Coronary artery (tissue), 2 donors: Measurements from ENCODE around the gene ALKBH3.
A peak's percentile ranks its signal among the peaks of the same experiment; 100 is the strongest.

ENCODE experiments used
- DNase-seq: peaks from one replicate; pipeline ENCODE4 v3.0.0-alpha.2; 2017; ENCODE audit warnings: low spot score
- H3K27ac ChIP-seq, 2 donors: fragments of 200-600 bp; sonication (generic); one replicate each; pipeline ENCODE4 v1.5.1; 2016 to 2019
- H3K4me3 ChIP-seq: fragments of 200-600 bp; sonication (generic); 2 replicates; pipeline ENCODE4 v1.5.1; 2016; ENCODE audit warnings: mild to moderate bottlenecking, moderate library complexity
- TF ChIP-seq, protein P1 (sequence below): fragments of 200-600 bp; sonication (generic); IDR thresholded peaks from one replicate; pipeline ENCODE4 v1.5.1; 2019; ENCODE audit warnings: antibody characterized with exemption

Gene ALKBH3

DNA sequence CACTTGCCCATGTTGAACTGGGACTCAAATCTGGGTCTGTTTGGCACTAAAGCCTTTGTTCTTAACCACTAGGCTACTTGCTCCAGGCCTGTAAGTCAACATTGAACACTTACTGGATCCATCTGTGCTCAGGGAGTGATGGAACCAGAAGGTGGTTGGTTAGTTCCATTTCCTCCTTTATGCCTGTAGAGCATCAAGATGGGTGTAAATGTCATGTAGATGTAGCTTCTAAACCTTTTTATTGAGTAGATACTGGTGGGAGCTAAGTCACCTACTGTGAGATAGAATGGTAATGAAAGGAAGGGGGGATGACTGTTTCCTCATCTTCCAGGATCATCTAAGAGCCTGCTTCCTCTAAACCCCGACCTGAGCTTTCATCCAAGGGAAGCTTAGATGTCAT lies 38.6 kb upstream of the ALKBH3 start:
- Histone ChIP-seq H3K27ac (no peak overlapping the region), H3K4me3 (no peak overlapping the region)
- no peak for DNase-seq
- TF ChIP-seq, protein P1, sequence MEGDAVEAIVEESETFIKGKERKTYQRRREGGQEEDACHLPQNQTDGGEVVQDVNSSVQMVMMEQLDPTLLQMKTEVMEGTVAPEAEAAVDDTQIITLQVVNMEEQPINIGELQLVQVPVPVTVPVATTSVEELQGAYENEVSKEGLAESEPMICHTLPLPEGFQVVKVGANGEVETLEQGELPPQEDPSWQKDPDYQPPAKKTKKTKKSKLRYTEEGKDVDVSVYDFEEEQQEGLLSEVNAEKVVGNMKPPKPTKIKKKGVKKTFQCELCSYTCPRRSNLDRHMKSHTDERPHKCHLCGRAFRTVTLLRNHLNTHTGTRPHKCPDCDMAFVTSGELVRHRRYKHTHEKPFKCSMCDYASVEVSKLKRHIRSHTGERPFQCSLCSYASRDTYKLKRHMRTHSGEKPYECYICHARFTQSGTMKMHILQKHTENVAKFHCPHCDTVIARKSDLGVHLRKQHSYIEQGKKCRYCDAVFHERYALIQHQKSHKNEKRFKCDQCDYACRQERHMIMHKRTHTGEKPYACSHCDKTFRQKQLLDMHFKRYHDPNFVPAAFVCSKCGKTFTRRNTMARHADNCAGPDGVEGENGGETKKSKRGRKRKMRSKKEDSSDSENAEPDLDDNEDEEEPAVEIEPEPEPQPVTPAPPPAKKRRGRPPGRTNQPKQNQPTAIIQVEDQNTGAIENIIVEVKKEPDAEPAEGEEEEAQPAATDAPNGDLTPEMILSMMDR: no peak

DNA sequence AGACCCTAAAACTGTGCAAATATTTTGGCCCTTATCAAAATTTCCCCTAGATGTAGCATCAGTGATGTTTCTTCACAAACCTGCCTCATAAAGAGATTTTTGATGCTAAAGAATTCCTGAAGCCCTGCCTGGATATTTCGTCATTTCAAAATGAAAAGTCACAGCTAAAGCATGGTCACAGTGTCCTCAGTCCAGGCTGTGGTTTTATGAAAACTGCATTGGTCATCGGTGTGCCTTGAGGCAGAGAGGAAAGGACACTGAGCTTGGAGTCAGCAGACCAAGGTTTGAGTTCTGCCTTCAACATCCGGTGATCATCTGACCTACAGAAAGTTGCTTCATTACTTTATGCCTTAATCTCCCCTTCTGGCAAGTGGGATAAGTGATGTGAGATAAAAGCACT lies 34.8 kb upstream of the ALKBH3 start:
- Histone ChIP-seq H3K27ac (no peak overlapping the region), H3K4me3 (no peak overlapping the region)
- DNase-seq: no peak
- TF ChIP-seq, protein P1: no peak

DNA sequence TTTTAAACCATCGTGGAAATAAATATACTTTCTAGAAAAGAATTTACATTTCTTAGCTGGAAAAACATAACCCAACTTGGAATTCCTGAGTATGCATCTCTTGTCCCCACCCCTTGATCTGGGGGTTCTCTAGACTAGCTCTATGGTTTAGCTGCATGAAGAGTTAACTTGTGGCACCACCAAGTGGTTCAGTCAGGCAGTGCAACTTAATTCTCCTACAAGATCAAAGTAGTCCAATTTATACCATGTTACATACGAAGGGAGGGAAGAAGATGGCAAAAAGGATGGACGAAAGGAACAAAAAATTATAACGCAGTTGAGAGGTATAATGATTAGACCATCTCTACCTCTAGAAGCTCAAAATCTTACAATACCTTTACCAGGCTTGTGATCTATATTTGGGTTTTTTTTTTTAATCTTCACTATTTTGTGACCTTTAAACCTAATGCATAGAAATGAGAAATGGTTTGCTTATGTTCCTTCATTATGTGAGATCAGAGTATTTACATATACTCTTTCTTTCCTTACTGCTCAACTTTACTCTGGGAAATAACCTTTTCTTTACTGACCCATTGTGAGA lies 28.5 kb upstream of the ALKBH3 start:
- DNase-seq: no peak
- Histone ChIP-seq H3K4me3 (no peak overlapping the region), H3K27ac (no peak overlapping the region)
- TF ChIP-seq, protein P1: peak; percentile 50

DNA sequence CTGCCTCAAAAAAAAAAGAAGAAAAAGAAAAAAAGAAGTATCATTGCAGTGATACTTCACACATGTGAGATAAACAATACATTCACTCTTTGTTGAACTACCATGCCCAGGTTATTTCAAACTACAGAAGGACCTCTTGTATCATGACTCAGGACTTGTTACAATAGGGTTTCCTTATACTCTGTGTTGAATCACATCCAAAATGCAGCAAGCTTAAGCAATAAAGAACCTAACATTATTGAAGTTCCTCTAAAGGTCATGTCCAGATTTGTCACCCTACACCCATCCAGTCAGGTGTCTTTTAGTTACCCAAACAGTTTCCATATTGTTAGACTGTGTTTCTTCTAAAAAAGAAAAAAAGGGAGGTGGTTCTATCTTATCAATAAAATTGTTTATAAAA lies 26.9 kb upstream of the ALKBH3 start:
- TF ChIP-seq, protein P1: no peak
- H3K27ac ChIP-seq: no peak overlapping the region
- H3K4me3 ChIP-seq: no peak overlapping the region
- no peak for DNase-seq

DNA sequence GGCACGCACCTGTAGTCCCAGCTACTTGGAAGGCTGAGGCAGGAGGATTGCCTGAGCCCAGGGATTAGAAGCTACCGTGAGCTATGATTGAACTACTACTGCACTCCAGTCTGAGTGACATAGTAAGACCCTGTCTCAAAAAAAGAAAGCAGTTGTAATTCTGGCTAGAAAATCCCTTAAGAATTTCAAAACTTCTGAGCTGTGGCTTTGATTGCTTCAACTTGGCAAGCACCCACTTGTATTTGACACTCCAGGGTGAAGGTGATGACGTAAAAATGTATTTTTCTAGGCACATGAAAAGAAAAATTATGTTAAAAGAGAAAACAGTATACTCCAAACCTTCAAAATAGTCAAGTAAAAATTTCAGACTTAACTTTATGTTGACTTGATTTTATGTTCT lies 23.6 kb upstream of the ALKBH3 start:
- Histone ChIP-seq H3K27ac (no peak overlapping the region), H3K4me3 (no peak overlapping the region)
- TF ChIP-seq, protein P1: no peak
- no peak for DNase-seq

DNA sequence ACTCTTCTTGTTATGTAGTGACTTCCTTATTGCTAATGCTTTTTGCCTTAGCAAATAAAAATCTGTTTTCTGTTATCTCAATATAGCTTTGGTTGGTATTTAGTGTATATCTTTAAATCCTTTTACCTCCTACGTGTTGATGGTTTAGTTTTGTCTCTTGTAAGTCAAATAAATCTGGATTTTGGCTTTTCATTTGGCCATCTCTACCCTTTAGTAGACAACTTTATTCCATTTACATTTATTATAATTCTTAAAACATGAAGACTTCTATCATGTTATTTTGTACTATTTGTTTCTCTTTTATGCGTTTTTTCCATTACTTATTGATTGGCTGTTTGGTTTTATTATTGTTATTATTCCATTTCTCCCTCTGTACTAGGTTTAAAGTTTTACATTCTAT lies 19.5 kb upstream of the ALKBH3 start:
- H3K27ac ChIP-seq: no peak overlapping the region
- no peak for DNase-seq
- no peak overlapping the region for H3K4me3 ChIP-seq
- TF ChIP-seq, protein P1: no peak

DNA sequence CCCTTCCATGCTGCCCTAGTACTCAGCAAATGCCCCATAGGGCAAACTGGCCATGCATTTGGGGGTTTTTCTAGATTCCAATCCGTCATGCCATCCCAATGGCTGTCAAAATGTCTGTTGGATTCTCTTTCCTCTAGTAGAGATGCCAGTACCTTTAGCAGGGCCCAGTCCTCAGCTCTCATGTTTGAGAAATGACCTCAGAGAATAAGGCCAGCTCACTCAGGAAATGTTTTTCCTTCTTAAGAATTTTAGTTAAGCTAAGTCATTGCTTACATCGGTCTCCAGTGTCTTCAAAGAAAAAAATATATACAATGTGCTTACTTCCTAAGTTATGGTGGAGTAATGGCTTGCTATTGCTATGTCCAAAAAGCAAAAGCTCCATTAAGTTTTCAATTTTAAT lies 14.1 kb upstream of the ALKBH3 start:
- no peak for DNase-seq
- H3K27ac ChIP-seq: no peak overlapping the region
- TF ChIP-seq, protein P1: no peak
- H3K4me3 ChIP-seq: no peak overlapping the region
